Endodermal cell (in vitro differentiated cells): ENCODE measurements around the gene ADAMTS10. TPM values are rescaled to one million over a fixed set of nuclear protein-coding genes. Genes with fewer than 3 reads are reported as not detected.

Source experiments
- DNase-seq: peaks from one replicate; pipeline ENCODE4 v3.0.0-alpha.2; 2017
- H3K27ac ChIP-seq: 2 replicates; pipeline ENCODE4 v1.5.1; 2013; ENCODE audit warnings: mild to moderate bottlenecking, low read depth, low read length, moderate library complexity
- H3K27me3 ChIP-seq: 2 replicates; pipeline ENCODE4 v1.6.1; 2013; ENCODE audit warnings: mild to moderate bottlenecking, low read length, moderate library complexity; ENCODE audit not compliant: insufficient read depth, control insufficient read depth, poor library complexity, severe bottlenecking
- H3K36me3 ChIP-seq: 2 replicates; pipeline ENCODE4 v1.7.0; 2013; ENCODE audit warnings: mild to moderate bottlenecking, low read length, moderate library complexity; ENCODE audit not compliant: control insufficient read depth, insufficient read depth
- H3K4me1 ChIP-seq: one replicate; pipeline ENCODE4 v1.7.0; 2013; ENCODE audit warnings: low read length; ENCODE audit not compliant: control insufficient read depth, insufficient read depth
- H3K4me3 ChIP-seq: 2 replicates; pipeline ENCODE4 v1.5.1; 2013; ENCODE audit warnings: mild to moderate bottlenecking, low read length, moderate library complexity
- H3K9ac ChIP-seq: 2 replicates; pipeline ENCODE4 v1.6.1; 2013; ENCODE audit warnings: mild to moderate bottlenecking, low read length, moderate library complexity; ENCODE audit not compliant: poor library complexity, severe bottlenecking; ENCODE audit errors: extremely low read depth
- H3K9me3 ChIP-seq: 2 replicates; pipeline ENCODE4 v1.6.1; 2013; ENCODE audit warnings: mild to moderate bottlenecking, low read length, moderate library complexity; ENCODE audit not compliant: control insufficient read depth
- H3K27ac Mint-ChIP-seq: 2 replicates; pipeline ENCODE4 v1.8.0; 2020; ENCODE audit warnings: mixed read lengths
- H3K27me3 Mint-ChIP-seq: 2 replicates; pipeline ENCODE4 v1.8.0; 2021; ENCODE audit warnings: mild to moderate bottlenecking, mixed read lengths; ENCODE audit not compliant: insufficient read depth
- H3K36me3 Mint-ChIP-seq: 2 replicates; pipeline ENCODE4 v1.8.0; 2020; ENCODE audit warnings: low read depth, mixed read lengths
- H3K4me1 Mint-ChIP-seq: 2 replicates; pipeline ENCODE4 v1.8.0; 2020; ENCODE audit warnings: mixed read lengths
- H3K4me3 Mint-ChIP-seq: 2 replicates; pipeline ENCODE4 v1.8.0; 2020; ENCODE audit warnings: mild to moderate bottlenecking, moderate library complexity, mixed read lengths
- H3K9me3 Mint-ChIP-seq: 2 replicates; pipeline ENCODE4 v1.8.0; 2020; ENCODE audit warnings: mild to moderate bottlenecking, mixed read lengths
- WGBS, 2 experiments: methylation state at CpG; one replicate each; pipeline versions ENCODE4 v1.1.5 to v1.1.7; 2013; ENCODE audit warnings: missing lambda C conversion rate in 2 of 2, mixed read lengths in 1 of 2; ENCODE audit not compliant: insufficient coverage in 1 of 2, insufficient read length in 1 of 2; 5-methylcytosine and 5-hydroxymethylcytosine counted together
- long read RNA-seq, 4 experiments: library from polyadenylated mRNA in 2 of 4; library from RNA in 1 of 4; library from capped mRNA in 1 of 4; stranded (forward) in 3 of 4; unstranded in 1 of 4; transcript quantifications; one replicate each; pipeline ENCODE4 v2.0.0, GENCODE V29; 2020 to 2021; ENCODE audit warnings: inconsistent platforms in 1 of 4
- polyA plus RNA-seq, 2 experiments: library from polyadenylated mRNA; stranded (reverse); fragments of 50-300 nt; gene quantifications; one replicate each; pipeline ENCODE4 v1.2.3, GENCODE V29; 2013
- total RNA-seq, 2 donors: library from RNA; stranded (reverse); fragmentation: NEBNext Ultra II Directional in 1 of 2; extraction: Animal tissue kit (Norgen Biotek cat#: 25700) in 1 of 2; gene quantifications; 2 replicates in 1 of 2; 3 replicates in 1 of 2; pipeline ENCODE4 v1.2.1, GENCODE V29; 2021
- TF ChIP-seq, protein P1 (sequence below): fragments of 200-600 bp; sonication (generic); conservative IDR thresholded peaks from 2 replicates; pipeline ENCODE4 v1.5.0; 2021; ENCODE audit warnings: antibody characterized with exemption, mild to moderate bottlenecking

ADAMTS10 gene
- total RNA-seq: 10 to 100 TPM; 19.3 to 35.9 TPM
- polyA plus RNA-seq (2013, experiment 1 of 2): 45.0 TPM
- 37.3 TPM for polyA plus RNA-seq (2013, experiment 2 of 2)
- long read RNA-seq, experiment 1, partial matches to known transcripts: 1 of 1 reads
- long read RNA-seq, experiment 1, other reads (novel, unspliced or antisense): 0 of 1 reads
- long read RNA-seq, experiment 2, partial matches to known transcripts: 10 of 22 reads
- long read RNA-seq, experiment 2, other reads (novel, unspliced or antisense): 10 of 22 reads
- long read RNA-seq, experiment 3, partial matches to known transcripts: 0 of 1 reads
- long read RNA-seq, experiment 3, other reads (novel, unspliced or antisense): 1 of 1 reads
- long read RNA-seq, experiment 4: 0 reads

DNA sequence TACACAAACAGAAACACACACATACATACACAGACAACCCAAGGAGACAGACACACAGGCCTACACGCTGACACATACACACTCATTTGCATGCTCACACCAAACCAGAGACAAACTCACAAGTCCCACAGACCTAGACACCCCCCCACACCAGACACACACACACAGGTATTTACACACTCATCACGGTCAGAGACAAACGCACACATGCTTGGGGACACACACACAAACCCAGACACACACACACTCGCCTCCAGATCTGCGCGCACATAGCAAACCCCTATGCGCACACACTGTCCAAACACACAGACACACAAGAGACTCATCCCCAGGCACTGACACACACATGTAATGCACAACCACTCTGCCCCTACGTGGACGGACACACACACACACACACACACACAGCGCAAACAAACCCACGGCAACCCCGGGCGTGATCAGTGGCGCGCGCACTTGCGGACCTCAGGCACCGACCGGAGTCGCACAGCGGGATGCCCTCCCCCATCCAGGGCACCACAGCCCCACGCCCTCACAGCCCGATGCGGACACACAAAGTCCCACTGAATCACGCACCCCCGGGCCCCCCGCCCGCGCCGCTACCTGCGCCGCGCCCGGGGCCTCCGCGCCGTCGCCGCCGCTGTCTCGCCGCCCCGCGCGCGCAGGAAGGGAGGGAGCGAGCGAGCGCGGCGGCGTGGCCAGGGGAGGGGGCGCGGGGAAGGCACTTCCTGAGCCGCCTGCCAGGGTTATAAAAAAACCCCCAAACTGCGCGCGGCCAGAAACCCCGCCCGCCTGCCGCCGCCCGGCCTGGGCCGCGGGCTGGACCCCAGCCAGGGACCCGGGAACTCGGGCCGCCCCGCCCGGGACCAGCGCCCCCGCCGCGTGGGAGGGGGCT, at the start of gene ADAMTS10:
ADAMTS10 (minus strand) TSS at position 675 of the 895 bp plus-strand sequence. CDS start 5,005 bp downstream, outside the sequence.
- TF ChIP-seq, protein P1, sequence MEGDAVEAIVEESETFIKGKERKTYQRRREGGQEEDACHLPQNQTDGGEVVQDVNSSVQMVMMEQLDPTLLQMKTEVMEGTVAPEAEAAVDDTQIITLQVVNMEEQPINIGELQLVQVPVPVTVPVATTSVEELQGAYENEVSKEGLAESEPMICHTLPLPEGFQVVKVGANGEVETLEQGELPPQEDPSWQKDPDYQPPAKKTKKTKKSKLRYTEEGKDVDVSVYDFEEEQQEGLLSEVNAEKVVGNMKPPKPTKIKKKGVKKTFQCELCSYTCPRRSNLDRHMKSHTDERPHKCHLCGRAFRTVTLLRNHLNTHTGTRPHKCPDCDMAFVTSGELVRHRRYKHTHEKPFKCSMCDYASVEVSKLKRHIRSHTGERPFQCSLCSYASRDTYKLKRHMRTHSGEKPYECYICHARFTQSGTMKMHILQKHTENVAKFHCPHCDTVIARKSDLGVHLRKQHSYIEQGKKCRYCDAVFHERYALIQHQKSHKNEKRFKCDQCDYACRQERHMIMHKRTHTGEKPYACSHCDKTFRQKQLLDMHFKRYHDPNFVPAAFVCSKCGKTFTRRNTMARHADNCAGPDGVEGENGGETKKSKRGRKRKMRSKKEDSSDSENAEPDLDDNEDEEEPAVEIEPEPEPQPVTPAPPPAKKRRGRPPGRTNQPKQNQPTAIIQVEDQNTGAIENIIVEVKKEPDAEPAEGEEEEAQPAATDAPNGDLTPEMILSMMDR: no peak
- H3K4me1 Mint-ChIP-seq: peaks cover 16% of the 10 kb centered on the region
- Histone ChIP-seq H3K9me3 (no peaks in the 10 kb centered on the region), H3K4me3 (peak within 1 kb of the TSS; percentile 88), H3K36me3 (no peaks in the 10 kb centered on the region), H3K9ac (peak within 1 kb of the TSS; percentile 81), H3K4me1 (no peaks in the 10 kb centered on the region), H3K27me3 (no peaks in the 10 kb centered on the region), H3K27ac (peak within 1 kb of the TSS; percentile 74)
- H3K4me3 Mint-ChIP-seq: peak within 1 kb of the TSS; percentile 75
- peaks cover 2% of the 10 kb centered on the region for H3K27me3 Mint-ChIP-seq
- peak; percentile 78 for DNase-seq
- no peaks in the 10 kb centered on the region for H3K36me3 Mint-ChIP-seq
- peaks cover 2% of the 10 kb centered on the region for H3K9me3 Mint-ChIP-seq
- 1 to 3% methylated on average over 7 to 74 of the region's 74 CpGs for WGBS, 2 experiments
- peak within 1 kb of the TSS; percentile 76 for H3K27ac Mint-ChIP-seq

DNA sequence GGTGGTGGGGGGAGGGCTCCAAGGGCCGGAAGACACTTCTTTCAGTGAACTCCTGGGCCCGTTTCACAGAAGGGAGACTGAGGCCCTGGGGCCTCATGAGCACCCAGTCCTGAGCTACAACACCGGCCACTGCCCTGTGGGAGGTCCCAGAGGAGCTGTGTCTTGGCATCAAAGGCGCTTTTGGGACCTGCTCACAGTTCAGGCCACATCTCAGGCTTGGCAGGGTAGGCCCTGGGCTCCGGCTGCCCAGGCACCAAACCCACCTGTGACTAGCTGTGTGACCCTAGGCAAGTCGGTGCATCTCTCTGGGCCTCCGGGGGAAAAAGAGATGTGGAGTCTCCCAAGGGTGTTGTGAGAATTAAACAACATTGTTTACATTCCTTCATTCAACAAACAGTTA, 49.4 kb upstream of the ADAMTS10 start:
- Histone ChIP-seq H3K36me3 (no peaks in the 10 kb centered on the region), H3K4me3 (no peak overlapping the region), H3K27ac (no peak overlapping the region), H3K4me1 (no peaks in the 10 kb centered on the region), H3K9ac (no peak overlapping the region), H3K9me3 (no peaks in the 10 kb centered on the region), H3K27me3 (no peaks in the 10 kb centered on the region)
- no peak overlapping the region for H3K4me3 Mint-ChIP-seq
- TF ChIP-seq, protein P1: no peak
- no peaks in the 10 kb centered on the region for H3K4me1 Mint-ChIP-seq
- H3K36me3 Mint-ChIP-seq: no peaks in the 10 kb centered on the region
- H3K27me3 Mint-ChIP-seq: peaks cover 27% of the 10 kb centered on the region
- WGBS, 2 experiments: 71 to 90% methylated on average over 4 to 7 of the region's 7 CpGs
- no peaks in the 10 kb centered on the region for H3K9me3 Mint-ChIP-seq
- DNase-seq: no peak
- no peak overlapping the region for H3K27ac Mint-ChIP-seq

DNA sequence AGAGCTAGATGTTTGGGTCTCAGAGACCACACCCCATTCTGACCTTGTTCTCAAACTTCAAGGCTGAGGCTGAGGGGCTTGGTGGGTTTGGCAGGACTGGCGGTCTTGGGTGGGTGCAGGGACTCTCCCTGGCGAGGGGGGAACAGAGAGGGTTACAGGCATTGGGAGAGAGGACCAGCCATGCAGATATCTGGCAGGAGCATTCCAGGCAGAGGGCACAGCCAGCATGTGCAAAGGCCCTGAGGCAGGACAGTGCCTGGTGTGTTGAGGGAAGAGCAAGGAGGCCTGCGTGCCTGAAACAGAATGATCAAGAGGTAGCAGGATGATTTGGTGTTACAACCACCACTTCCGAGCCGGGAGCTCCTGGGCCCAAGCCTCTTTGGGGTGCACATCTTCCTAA, 47.4 kb upstream of the ADAMTS10 start:
- no peaks in the 10 kb centered on the region for H3K9me3 ChIP-seq
- H3K36me3 ChIP-seq: no peaks in the 10 kb centered on the region
- H3K27ac ChIP-seq: no peak overlapping the region
- 84 to 89% methylated on average over 5 of the region's 5 CpGs for WGBS, 2 experiments
- H3K9me3 Mint-ChIP-seq: no peaks in the 10 kb centered on the region
- no peaks in the 10 kb centered on the region for H3K36me3 Mint-ChIP-seq
- H3K4me1 Mint-ChIP-seq: no peaks in the 10 kb centered on the region
- no peaks in the 10 kb centered on the region for H3K4me1 ChIP-seq
- no peak for DNase-seq
- H3K4me3 Mint-ChIP-seq: no peak overlapping the region
- no peak overlapping the region for H3K9ac ChIP-seq
- H3K27me3 ChIP-seq: no peaks in the 10 kb centered on the region
- no peak overlapping the region for H3K27ac Mint-ChIP-seq
- peaks cover 29% of the 10 kb centered on the region for H3K27me3 Mint-ChIP-seq
- TF ChIP-seq, protein P1: no peak
- no peak overlapping the region for H3K4me3 ChIP-seq
